IPS-18c (cell line): ENCODE results near the gene TUBA4B.
"Not testable (repeated sequence)": the region's sequence is repeated elsewhere in the genome, so short reads cannot be mapped to it uniquely, and the experiment has no call there.

Experiments
- H3K4me3 ChIP-seq: 2 replicates; pipeline ENCODE4 v1.7.0; 2013; ENCODE audit warnings: low read depth, mild to moderate bottlenecking, low read length, moderate library complexity; ENCODE audit not compliant: insufficient read depth
- H3K9me3 ChIP-seq: one replicate; pipeline ENCODE4 v1.6.1; 2013; ENCODE audit warnings: mild to moderate bottlenecking, low read length, moderate library complexity; ENCODE audit not compliant: control insufficient read depth, insufficient read depth

The TUBA4B gene

DNA sequence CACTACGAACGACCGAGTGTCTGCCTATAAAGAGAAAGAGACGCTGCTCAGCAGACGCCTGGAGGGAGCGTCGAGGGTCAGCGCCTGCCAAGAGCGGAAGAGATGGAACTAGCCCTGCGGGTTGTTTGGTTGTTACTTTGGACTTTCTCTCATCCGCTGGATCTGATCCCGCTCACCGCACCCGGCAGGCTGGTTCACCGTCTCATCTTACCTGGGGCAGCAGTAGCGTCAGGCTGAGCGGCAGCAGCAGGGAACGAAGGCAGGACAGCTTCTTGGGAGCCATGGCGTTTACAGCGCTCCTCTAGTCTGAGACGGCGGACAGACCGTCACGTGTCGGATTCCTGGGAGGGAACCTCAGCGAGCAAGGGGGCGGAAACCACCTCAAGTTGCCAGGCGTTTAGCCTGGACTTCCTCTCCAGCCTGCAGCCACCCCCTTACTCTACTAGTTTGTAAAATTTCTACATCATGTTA lies 9.7 kb upstream of the TUBA4B start:
- no peak overlapping the region for H3K4me3 ChIP-seq

DNA sequence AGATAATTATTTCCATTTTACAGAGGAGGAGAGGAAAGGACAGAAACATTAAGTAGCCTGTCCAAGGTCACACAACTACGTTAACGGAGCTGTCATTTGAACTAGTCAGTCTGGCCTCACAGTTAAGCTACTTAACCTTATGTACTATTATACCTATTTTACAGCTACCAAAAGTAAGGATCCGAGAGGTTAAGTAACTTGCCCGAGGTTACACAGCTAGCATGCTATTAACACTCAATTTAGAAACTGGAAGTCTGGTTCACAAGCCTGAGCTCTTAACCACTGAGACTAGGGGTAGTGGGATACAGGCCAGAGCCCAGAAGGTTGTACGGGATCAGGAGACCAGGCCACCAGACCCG lies 8.3 kb upstream of the TUBA4B start:
- peak overlapping the region; percentile 85 for H3K4me3 ChIP-seq
- H3K9me3 ChIP-seq = no peaks in the 10 kb centered on the region

More for the DNA sequence above, 9.7 kb upstream of the TUBA4B start:
- H3K9me3 ChIP-seq = no peaks in the 10 kb centered on the region

GRCh38 chr2:219245148-219245898 lies 7.7 kb upstream of the TUBA4B start, which contains the start of the genes GLB1L and STK16:
Gene GLB1L, minus strand, starts transcription at chr2:219245444. Its CDS starts 1,871 bp downstream, at chr2:219243573.
Gene STK16, plus strand, starts transcription at chr2:219245479. Its CDS starts 521 bp downstream, at chr2:219246000.
- H3K9me3 ChIP-seq = no peaks in the 10 kb centered on the region
- peak within 1 kb of the TSS; percentile 85 for H3K4me3 ChIP-seq

- peak overlapping the region; percentile 85 for H3K4me3 ChIP-seq
- H3K9me3 ChIP-seq = no peaks in the 10 kb centered on the region
These were observed 7.2 kb upstream of the TUBA4B start for GRCh38 chr2:219245899-219246230.

GRCh38 chr2:219246559-219246958 lies 6.5 kb upstream of the TUBA4B start:
- H3K9me3 ChIP-seq = no peaks in the 10 kb centered on the region
- no peak overlapping the region for H3K4me3 ChIP-seq

- Histone ChIP-seq H3K4me3 (no peak overlapping the region), H3K9me3 (no peaks in the 10 kb centered on the region)
These were observed 5.1 kb upstream of the TUBA4B start for GRCh38 chr2:219247678-219248642.

- no peak overlapping the region for H3K4me3 ChIP-seq
- H3K9me3 ChIP-seq = no peaks in the 10 kb centered on the region
These were observed 4.2 kb upstream of the TUBA4B start for GRCh38 chr2:219248845-219249202.

- H3K9me3 ChIP-seq = no peaks in the 10 kb centered on the region
- H3K4me3 ChIP-seq = no peak overlapping the region
These were observed 3.7 kb upstream of the TUBA4B start for GRCh38 chr2:219249203-219249980.

DNA sequence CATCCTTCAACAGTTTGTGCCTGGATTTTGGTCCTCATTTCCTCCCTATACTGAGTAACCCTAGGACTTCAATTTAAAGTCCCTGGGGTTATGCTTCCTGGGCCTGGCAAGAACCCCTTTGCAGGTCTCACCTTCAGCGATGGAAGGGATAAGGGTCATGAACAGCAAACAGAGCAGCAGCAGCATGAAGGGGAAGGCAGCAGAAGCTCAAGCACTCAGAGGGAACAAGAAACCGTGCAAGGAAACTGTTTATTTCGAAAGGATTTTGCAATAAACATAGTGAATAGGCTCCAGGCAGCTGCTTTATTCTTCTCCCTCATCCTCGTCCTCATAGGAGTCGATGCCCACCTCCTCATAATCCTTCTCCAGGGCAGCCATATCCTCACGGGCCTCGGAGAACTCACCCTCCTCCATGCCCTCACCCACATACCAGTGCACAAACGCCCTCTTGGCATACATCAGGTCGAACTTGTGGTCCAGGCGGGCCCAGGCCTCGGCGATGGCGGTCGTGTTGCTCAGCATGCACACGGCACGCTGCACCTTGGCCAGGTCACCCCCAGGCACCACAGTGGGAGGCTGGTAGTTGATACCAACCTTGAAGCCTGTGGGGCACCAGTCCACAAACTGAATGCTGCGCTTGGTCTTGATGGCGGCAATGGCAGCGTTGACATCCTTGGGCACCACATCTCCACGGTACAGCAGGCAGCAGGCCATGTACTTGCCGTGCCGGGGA lies 2.8 kb upstream of the TUBA4B start:
- no peak overlapping the region for H3K4me3 ChIP-seq
- no peaks in the 10 kb centered on the region for H3K9me3 ChIP-seq

DNA sequence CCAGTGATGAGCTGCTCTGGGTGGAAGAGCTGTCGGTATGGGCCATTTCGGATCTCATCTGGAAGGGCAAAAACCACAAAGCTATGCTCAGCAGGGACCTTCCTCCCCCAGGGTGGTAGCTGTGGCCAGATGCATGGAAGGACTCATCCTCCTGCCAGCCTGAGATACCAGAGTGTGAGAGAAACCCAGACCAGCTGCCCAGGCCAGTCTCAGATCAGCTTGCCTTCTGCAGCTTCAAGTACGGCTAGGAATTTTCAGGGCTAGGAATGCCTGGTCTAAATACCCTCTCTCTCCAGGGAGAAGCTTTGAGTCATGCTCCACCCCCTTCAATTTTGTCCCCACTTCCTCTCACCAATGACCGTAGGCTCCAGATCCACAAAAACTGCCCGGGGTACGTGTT lies 1.4 kb upstream of the TUBA4B start:
- Histone ChIP-seq H3K4me3 (no peak overlapping the region), H3K9me3 (no peaks in the 10 kb centered on the region)

DNA sequence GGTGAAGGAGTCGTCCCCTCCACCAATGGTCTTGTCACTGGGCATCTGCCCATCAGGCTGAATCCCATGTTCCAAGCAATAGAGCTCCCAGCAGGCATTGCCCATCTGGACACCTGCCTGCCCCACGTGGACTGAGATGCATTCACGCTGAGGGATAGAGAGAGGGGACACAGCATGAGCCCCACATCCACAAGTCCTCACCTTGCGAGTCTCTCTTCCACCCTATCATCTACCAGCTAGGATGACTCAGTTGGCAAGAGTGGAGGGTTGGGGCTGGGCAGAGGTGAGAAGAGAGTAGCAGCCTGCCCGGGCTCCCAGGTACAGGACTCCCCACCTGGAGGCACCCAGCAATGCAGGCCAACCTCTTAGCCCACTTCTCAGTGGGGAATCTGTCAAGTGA lies 959 bp upstream of the TUBA4B start:
- no peaks in the 10 kb centered on the region for H3K9me3 ChIP-seq
- H3K4me3 ChIP-seq = no peak overlapping the region

- Histone ChIP-seq H3K9me3 (no peaks in the 10 kb centered on the region), H3K4me3 (peak overlapping the region; percentile 45)
These were observed 508 bp upstream of the TUBA4B start for GRCh38 chr2:219252570-219252899.

GRCh38 chr2:219253753-219254589 lies 928 bp downstream of the TUBA4B start, which contains the start of gene TUBA4A:
Gene TUBA4A, minus strand, starts transcription at chr2:219253918. Its CDS starts 60 bp downstream, at chr2:219253858.
- Histone ChIP-seq H3K4me3 (peak within 1 kb of the TSS; percentile 45), H3K9me3 (no peaks in the 10 kb centered on the region)

DNA sequence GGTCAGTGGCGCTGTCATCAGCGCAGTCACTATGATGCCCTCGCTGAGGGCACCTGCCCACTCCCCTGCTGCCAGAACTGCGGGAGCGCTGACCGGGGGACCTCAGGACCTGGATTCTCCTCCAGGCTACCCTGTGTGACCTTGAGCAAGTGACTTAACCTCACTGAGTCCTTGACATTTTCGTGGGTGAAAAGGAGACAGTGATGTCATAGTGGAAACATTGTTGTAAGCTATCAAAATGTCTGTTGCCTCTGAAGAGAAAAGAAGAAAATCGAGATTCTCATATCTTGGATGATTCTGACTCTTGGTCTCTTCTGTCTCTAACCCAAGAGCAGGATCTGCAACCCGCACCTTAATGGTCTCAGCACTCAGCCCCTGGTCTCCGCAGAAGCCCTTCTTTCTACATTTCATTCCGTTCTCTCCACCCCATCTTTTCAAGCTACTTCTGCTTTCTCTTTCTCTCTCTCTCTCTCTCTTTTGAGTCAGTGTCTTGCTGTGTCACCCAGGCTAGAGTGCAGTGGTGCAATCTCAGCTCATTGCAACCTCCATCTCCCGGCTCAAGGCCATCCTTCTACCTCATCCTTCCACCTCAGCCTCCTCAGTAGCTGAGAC lies 1.7 kb downstream of the TUBA4B start:
- peak overlapping the region; percentile 38; the same call in 1 of the 2 replicates for H3K4me3 ChIP-seq
- no peaks in the 10 kb centered on the region for H3K9me3 ChIP-seq

- not testable (repeated sequence) for H3K9me3 ChIP-seq, H3K4me3 ChIP-seq
These were observed 5.9 kb downstream of the TUBA4B start for GRCh38 chr2:219258942-219259341.
